ENCODE measurements around the gene PRMT9. TPM values are rescaled to one million over a fixed set of nuclear protein-coding genes. Genes with fewer than 3 reads are reported as not detected.

Gene PRMT9
- total and polyA plus RNA-seq, 9 of the 15 experiments (the other 6 are each of a cell fraction or from before 2014, with no cell fraction given): 3.5 to 15.6 (median 7.2) TPM

DNA sequence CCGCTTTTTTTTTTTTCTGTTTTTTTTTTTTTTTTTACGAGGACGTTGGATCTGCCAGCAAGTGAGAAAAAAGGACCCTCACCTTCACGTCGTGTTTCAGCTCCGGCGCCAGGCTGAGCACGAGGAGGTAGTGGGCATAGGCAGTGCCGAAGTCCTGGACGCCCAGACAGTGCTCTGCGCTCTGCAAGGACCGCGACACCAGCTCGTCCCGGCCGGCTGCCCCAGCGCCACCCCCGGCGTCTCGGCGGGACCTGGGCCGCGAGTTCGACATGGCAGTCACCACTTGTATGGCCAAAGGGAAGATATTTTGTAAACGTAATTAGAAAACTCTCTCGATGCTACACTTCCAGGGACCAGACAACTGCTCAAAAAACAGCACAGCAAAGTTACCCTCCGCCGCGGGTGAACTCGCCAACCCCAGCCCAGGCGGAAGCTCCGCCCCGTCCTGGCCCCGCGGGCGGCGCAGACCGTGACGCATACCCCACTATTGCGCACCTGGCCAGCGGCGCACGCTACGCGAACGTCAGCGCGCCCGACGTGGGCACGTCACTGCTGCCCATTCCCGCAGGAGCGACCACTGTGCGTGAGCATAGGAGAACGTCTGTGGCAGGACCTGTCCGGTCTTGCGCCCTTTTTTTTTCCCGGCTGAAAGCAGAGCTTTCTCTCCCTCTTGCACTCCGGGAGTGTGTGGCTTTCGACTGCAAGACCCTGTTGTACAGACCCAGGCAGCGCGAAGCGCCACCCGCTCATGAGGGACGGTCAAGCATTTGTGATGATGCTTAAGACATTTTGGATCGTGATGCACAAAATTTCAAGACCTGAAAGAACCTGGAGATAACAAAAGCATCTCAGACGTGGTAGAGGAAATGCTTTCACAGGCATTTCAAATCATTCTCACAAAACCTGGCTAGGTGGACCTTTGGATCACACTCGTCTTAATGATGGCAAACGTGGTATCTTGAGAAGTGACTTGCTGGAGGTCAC, at the start of gene PRMT9 (continued):
- TF ChIP-seq, protein P1, sequence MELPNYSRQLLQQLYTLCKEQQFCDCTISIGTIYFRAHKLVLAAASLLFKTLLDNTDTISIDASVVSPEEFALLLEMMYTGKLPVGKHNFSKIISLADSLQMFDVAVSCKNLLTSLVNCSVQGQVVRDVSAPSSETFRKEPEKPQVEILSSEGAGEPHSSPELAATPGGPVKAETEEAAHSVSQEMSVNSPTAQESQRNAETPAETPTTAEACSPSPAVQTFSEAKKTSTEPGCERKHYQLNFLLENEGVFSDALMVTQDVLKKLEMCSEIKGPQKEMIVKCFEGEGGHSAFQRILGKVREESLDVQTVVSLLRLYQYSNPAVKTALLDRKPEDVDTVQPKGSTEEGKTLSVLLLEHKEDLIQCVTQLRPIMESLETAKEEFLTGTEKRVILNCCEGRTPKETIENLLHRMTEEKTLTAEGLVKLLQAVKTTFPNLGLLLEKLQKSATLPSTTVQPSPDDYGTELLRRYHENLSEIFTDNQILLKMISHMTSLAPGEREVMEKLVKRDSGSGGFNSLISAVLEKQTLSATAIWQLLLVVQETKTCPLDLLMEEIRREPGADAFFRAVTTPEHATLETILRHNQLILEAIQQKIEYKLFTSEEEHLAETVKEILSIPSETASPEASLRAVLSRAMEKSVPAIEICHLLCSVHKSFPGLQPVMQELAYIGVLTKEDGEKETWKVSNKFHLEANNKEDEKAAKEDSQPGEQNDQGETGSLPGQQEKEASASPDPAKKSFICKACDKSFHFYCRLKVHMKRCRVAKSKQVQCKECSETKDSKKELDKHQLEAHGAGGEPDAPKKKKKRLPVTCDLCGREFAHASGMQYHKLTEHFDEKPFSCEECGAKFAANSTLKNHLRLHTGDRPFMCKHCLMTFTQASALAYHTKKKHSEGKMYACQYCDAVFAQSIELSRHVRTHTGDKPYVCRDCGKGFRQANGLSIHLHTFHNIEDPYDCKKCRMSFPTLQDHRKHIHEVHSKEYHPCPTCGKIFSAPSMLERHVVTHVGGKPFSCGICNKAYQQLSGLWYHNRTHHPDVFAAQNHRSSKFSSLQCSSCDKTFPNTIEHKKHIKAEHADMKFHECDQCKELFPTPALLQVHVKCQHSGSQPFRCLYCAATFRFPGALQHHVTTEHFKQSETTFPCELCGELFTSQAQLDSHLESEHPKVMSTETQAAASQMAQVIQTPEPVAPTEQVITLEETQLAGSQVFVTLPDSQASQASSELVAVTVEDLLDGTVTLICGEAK (IDR thresholded peaks at IDR 0.05): peak; percentile 30; the same call in 1 of the 2 replicates
- TF ChIP-seq, protein P1 (CRISPR knock-in tag; IDR thresholded peaks at IDR 0.05): no peak
- TF ChIP-seq HNRNPL (IDR thresholded peaks at IDR 0.05; ENCODE audit: low read depth, low read length) (0 out of 2 replicates have a peak, but pooled peaks have one; percentile 61), RFX5 (IDR thresholded peaks at IDR 0.05; ENCODE audit: low read depth, low read length) (no peak), SRSF1 (IDR thresholded peaks at IDR 0.05; ENCODE audit: low read depth, low read length) (no peak), ZNF12 (CRISPR knock-in tag; IDR thresholded peaks at IDR 0.05) (peak; percentile 63; the same call in 1 of the 2 replicates), TAF9B (IDR thresholded peaks at IDR 0.05; ENCODE audit: partially characterized antibody) (peak; percentile 56), FOSL1 (tag; conservative IDR thresholded peaks at IDR 0.05) (peak; percentile 63), RBM15 (IDR thresholded peaks at IDR 0.05; ENCODE audit: insufficient read depth, low read length) (no peak), NFATC3 (IDR thresholded peaks at IDR 0.05) (no peak), RAD51 (IDR thresholded peaks at IDR 0.05; ENCODE audit: borderline replicate concordance, low read depth) (no peak), GATA2 (CRISPR knock-in tag; IDR thresholded peaks at IDR 0.05) (no peak), ZNF274 (IDR thresholded peaks at IDR 0.05; ENCODE audit: borderline replicate concordance, low read depth, low read length) (no peak)
- TF ChIP-seq, protein P2, sequence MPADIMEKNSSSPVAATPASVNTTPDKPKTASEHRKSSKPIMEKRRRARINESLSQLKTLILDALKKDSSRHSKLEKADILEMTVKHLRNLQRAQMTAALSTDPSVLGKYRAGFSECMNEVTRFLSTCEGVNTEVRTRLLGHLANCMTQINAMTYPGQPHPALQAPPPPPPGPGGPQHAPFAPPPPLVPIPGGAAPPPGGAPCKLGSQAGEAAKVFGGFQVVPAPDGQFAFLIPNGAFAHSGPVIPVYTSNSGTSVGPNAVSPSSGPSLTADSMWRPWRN (IDR thresholded peaks at IDR 0.05; ENCODE audit: low read depth): no peak
- TF ChIP-seq, protein P3, sequence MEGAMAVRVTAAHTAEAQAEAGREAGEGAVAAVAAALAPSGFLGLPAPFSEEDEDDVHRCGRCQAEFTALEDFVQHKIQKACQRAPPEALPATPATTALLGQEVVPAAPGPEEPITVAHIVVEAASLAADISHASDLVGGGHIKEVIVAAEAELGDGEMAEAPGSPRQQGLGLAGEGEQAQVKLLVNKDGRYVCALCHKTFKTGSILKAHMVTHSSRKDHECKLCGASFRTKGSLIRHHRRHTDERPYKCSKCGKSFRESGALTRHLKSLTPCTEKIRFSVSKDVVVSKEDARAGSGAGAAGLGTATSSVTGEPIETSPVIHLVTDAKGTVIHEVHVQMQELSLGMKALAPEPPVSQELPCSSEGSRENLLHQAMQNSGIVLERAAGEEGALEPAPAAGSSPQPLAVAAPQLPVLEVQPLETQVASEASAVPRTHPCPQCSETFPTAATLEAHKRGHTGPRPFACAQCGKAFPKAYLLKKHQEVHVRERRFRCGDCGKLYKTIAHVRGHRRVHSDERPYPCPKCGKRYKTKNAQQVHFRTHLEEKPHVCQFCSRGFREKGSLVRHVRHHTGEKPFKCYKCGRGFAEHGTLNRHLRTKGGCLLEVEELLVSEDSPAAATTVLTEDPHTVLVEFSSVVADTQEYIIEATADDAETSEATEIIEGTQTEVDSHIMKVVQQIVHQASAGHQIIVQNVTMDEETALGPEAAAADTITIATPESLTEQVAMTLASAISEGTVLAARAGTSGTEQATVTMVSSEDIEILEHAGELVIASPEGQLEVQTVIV (CRISPR knock-in tag; IDR thresholded peaks at IDR 0.05; ENCODE audit: borderline replicate concordance): no peak

Data from K562 (cell line).